Spleen (tissue), 11 donors: ENCODE measurements around the gene MYO3A. TPM values are rescaled to one million over a fixed set of nuclear protein-coding genes. Genes with fewer than 3 reads are reported as not detected.

Experiments used
- DNase-seq: peaks from one replicate; pipeline ENCODE4 v3.0.0-alpha.2; 2020
- H3K27ac ChIP-seq, 8 donors: fragments of 200-600 bp; sonication (generic) in 7 of 8; 1 replicate in 4 of 8; 2 replicates in 4 of 8; pipeline versions ENCODE4 v1.5.0 to v1.8.0; 2016 to 2021; ENCODE audit warnings: inconsistent platforms in 4 of 8, mild to moderate bottlenecking in 4 of 8, moderate library complexity in 1 of 8
- H3K27me3 ChIP-seq, 7 donors: fragments of 200-600 bp; sonication (generic) in 6 of 7; replicated peaks in 1 of 7; 1 replicate in 4 of 7; 2 replicates in 3 of 7; pipeline versions ENCODE4 v1.5.0 to v1.8.0; 2016 to 2021; ENCODE audit warnings: inconsistent platforms in 3 of 7, mild to moderate bottlenecking in 1 of 7
- H3K36me3 ChIP-seq, 6 donors: fragments of 200-600 bp; sonication (generic) in 5 of 6; 1 replicate in 4 of 6; 2 replicates in 2 of 6; pipeline versions ENCODE4 v1.5.0 to v1.8.0; 2016 to 2021; ENCODE audit warnings: inconsistent platforms in 2 of 6
- H3K4me1 ChIP-seq, 6 donors: fragments of 200-600 bp; sonication (generic) in 5 of 6; 1 replicate in 3 of 6; 2 replicates in 3 of 6; pipeline versions ENCODE4 v1.5.0 to v1.8.0; 2016 to 2021; ENCODE audit warnings: inconsistent platforms in 3 of 6
- H3K4me3 ChIP-seq, 8 donors: fragments of 200-600 bp; sonication (generic) in 7 of 8; 1 replicate in 4 of 8; 2 replicates in 4 of 8; pipeline versions ENCODE4 v1.5.0 to v1.8.0; 2016 to 2021; ENCODE audit warnings: inconsistent platforms in 4 of 8, mild to moderate bottlenecking in 4 of 8, moderate library complexity in 2 of 8
- H3K9me3 ChIP-seq, 8 donors: fragments of 200-600 bp; sonication (generic) in 7 of 8; 1 replicate in 4 of 8; 2 replicates in 4 of 8; pipeline versions ENCODE4 v1.5.0 to v1.8.0; 2016 to 2021; ENCODE audit warnings: inconsistent platforms in 4 of 8
- CTCF ChIP-seq, 11 experiments: fragments of 200-600 bp in 7 of 11; fragments of 450-650 bp in 4 of 11; sonication (generic) in 4 of 11; IDR thresholded peaks in 8 of 11; conservative IDR thresholded peaks in 3 of 11; 1 replicate in 7 of 11; 2 replicates in 4 of 11; pipeline versions ENCODE4 v1.4.0 to v1.8.0; 2016 to 2021; ENCODE audit warnings: antibody characterized with exemption in 11 of 11, inconsistent platforms in 4 of 11, mild to moderate bottlenecking in 1 of 11
- POLR2A ChIP-seq, 3 donors: fragments of 450-650 bp; IDR thresholded peaks; one replicate each; pipeline ENCODE4 v1.5.1; 2017; ENCODE audit warnings: antibody characterized with exemption in 3 of 3, mild to moderate bottlenecking in 1 of 3
- POLR2AphosphoS5 ChIP-seq, 3 donors: sonication (generic); formaldehyde crosslinking; IDR thresholded peaks; one replicate each; pipeline ENCODE4 v1.5.1; 2017; ENCODE audit warnings: antibody characterized with exemption in 3 of 3
- WGBS, 5 donors: extraction: QIAGEN DNeasy Blood & Tissue Kit in 3 of 5; methylation state at CpG; one replicate each; pipeline versions ENCODE4 v1.1.5 to v1.1.7; 2013 to 2018; 5-methylcytosine and 5-hydroxymethylcytosine counted together
- intact Hi-C: fragments of 100-400 bp; cut with DNase I; formaldehyde crosslinking; loops from one replicate; pipeline ENCODE4 v1.15.0; 2023; ENCODE audit warnings: low total_unique reads
- polyA plus RNA-seq, 3 donors: library from polyadenylated mRNA; stranded (reverse); fragments of 200-250 nt; gene quantifications; one replicate each; pipeline ENCODE4 v1.2.1, GENCODE V29; 2013
- total RNA-seq, 7 donors: library from RNA; depleted of rRNA in 3 of 7; stranded (reverse); fragments of >200 nt in 3 of 7; fragmentation: NEBNext Ultra II Directional in 4 of 7; extraction: Animal tissue kit (Norgen Biotek cat#: 25700) in 4 of 7; gene quantifications; one replicate each; pipeline versions ENCODE4 v1.1.0 to v1.2.1, GENCODE V29; 2016 to 2021
- donor health status: healthy with polysubstance abuse.
- donor health status: DM: no; HTN: no; CAD: no; lungs with moderate emphysema.
- donor health status: DM: no; HTN: no; CAD: no.
- donor health status: Bipolar disorder and iron deficiency.
- donor health status: healthy.
- donor health status: DM: no; HTN: no; CAD: no.
- donor health status: DM: yes; HTN: yes; CAD: no.

The MYO3A gene
- total and polyA plus RNA-seq, 10 donors: 0.09 to 1.3 (median 0.34) TPM; not detected in 1

- H3K27ac ChIP-seq: no peak overlapping the region
- no peaks in the 10 kb centered on the region for H3K4me1 ChIP-seq
- H3K4me3 ChIP-seq: no peak overlapping the region
- no peak for TF ChIP-seq POLR2AphosphoS5 (IDR thresholded peaks at IDR 0.05)
- no peak for TF ChIP-seq CTCF (IDR thresholded peaks at IDR 0.05 in 8 of 11, conservative IDR thresholded peaks at IDR 0.05 in 3 of 11)
- TF ChIP-seq POLR2A (IDR thresholded peaks at IDR 0.05): no peak
- H3K27me3 ChIP-seq: peaks cover 0 to 41% (median 4%) of the 10 kb centered on the region in 7 donors
- DNase-seq: no peak
- no peaks in the 10 kb centered on the region for H3K36me3 ChIP-seq
- 47 to 90% (median 75%) methylated on average over 2 of the region's 2 CpGs for WGBS, 5 donors
- peaks cover 0 to 13% (median 0%) of the 10 kb centered on the region in 8 donors for H3K9me3 ChIP-seq
- intact Hi-C loops: no loop called here
These were observed 271.2 kb downstream of the MYO3A start for GRCh38 chr10:26205223-26205622.

- no peak overlapping the region for H3K27ac ChIP-seq
- H3K4me3 ChIP-seq: no peak overlapping the region
- H3K36me3 ChIP-seq: no peaks in the 10 kb centered on the region
- peaks cover 0 to 11% (median 0%) of the 10 kb centered on the region in 8 donors for H3K9me3 ChIP-seq
- no peak for TF ChIP-seq CTCF (IDR thresholded peaks at IDR 0.05 in 8 of 11, conservative IDR thresholded peaks at IDR 0.05 in 3 of 11)
- no peak for TF ChIP-seq POLR2AphosphoS5 (IDR thresholded peaks at IDR 0.05)
- TF ChIP-seq POLR2A (IDR thresholded peaks at IDR 0.05): no peak
- no peak for DNase-seq
- WGBS, 5 donors: 3 to 6% (median 5%) methylated on average over 30 to 37 of the region's 37 CpGs
- intact Hi-C loops: no loop called here
- peaks cover 13 to 25% (median 24%) of the 10 kb centered on the region in 6 donors for H3K4me1 ChIP-seq
- H3K27me3 ChIP-seq: peaks cover 14 to 97% (median 69%) of the 10 kb centered on the region in 7 donors
These were observed 277.9 kb downstream of the MYO3A start for GRCh38 chr10:26211781-26212444.

- WGBS, 5 donors: 3 to 11% (median 6%) methylated on average over 12 of the region's 12 CpGs
These were observed 278.5 kb downstream of the MYO3A start for GRCh38 chr10:26212511-26212910.

More at GRCh38 chr10:26212511-26212910, 278.5 kb downstream of the MYO3A start:
- H3K27ac ChIP-seq: no peak overlapping the region
- peaks cover 0 to 5% (median 0%) of the 10 kb centered on the region in 8 donors for H3K9me3 ChIP-seq
- intact Hi-C loops: no loop called here
- no peak for TF ChIP-seq CTCF (IDR thresholded peaks at IDR 0.05 in 8 of 11, conservative IDR thresholded peaks at IDR 0.05 in 3 of 11)
- TF ChIP-seq POLR2A (IDR thresholded peaks at IDR 0.05): no peak
- no peak for TF ChIP-seq POLR2AphosphoS5 (IDR thresholded peaks at IDR 0.05)
- DNase-seq: no peak
- H3K36me3 ChIP-seq: no peaks in the 10 kb centered on the region
- peaks cover 14 to 100% (median 75%) of the 10 kb centered on the region in 7 donors for H3K27me3 ChIP-seq
- H3K4me3 ChIP-seq: no peak overlapping the region
- H3K4me1 ChIP-seq: peaks cover 13 to 31% (median 30%) of the 10 kb centered on the region in 6 donors
